Endothelial cell of umbilical vein (primary cell): ENCODE measurements around the gene CYFIP2. TPM values are rescaled to one million over a fixed set of nuclear protein-coding genes. Genes with fewer than 3 reads are reported as not detected.

Source experiments
- BruUV-seq: library from RNA; stranded (reverse); fragments of 400-500 nt; replicated peaks from 2 replicates; lab custom pipeline; 2021; lab: Mats Ljungman, UMichigan
- CTCF ChIA-PET: fragments of 300-600, 350-600 bp; sonication (Branson Sonifier 250); formaldehyde crosslinking; loops from one replicate; lab custom pipeline; 2021; ENCODE audit warnings: antibody characterized with exemption, inconsistent platforms; lab: Charles Lee
- POLR2A ChIA-PET: fragments of 300-600, 350-600 bp; sonication (Branson Sonifier 250); formaldehyde crosslinking; loops from one replicate; lab custom pipeline; 2021; ENCODE audit warnings: antibody characterized with exemption, inconsistent platforms; lab: Charles Lee
- DNase-seq: peaks from one replicate; pipeline ENCODE4 v3.0.0-alpha.2; 2011; ENCODE audit warnings: low read depth, low spot score
- FAIRE-seq: peaks from 2 replicates; lab custom pipeline; 2011; peaks lifted over from hg19 to GRCh38; lab: Jason Lieb, UNC
- H2AFZ ChIP-seq: 2 replicates; pipeline ENCODE4 v1.6.0; 2012; ENCODE audit warnings: low read depth, low read length, control low read depth, inconsistent platforms
- H3K27ac ChIP-seq: 2 replicates; pipeline ENCODE4 v1.5.1; 2011; ENCODE audit warnings: low read depth, mild to moderate bottlenecking, control low read depth, low read length, moderate library complexity; ENCODE audit not compliant: insufficient read depth
- H3K27me3 ChIP-seq, 2 experiments: 2 replicates each; pipeline versions ENCODE4 v1.6.0 to v1.6.1; 2011; ENCODE audit warnings: low read length in 2 of 2, mixed read lengths in 1 of 2; ENCODE audit not compliant: control insufficient read depth in 2 of 2, insufficient read depth in 2 of 2
- H3K36me3 ChIP-seq, 2 experiments: 2 replicates in 1 of 2; 3 replicates in 1 of 2; pipeline ENCODE4 v1.5.1; 2011; ENCODE audit warnings: low read length in 2 of 2, mild to moderate bottlenecking in 1 of 2, moderate library complexity in 1 of 2; ENCODE audit not compliant: control insufficient read depth in 2 of 2, insufficient read depth in 2 of 2; ENCODE audit errors: extremely low read depth in 1 of 2
- H3K4me1 ChIP-seq: 3 replicates; pipeline ENCODE4 v1.5.1; 2011; ENCODE audit warnings: mild to moderate bottlenecking, low read length; ENCODE audit not compliant: control insufficient read depth, insufficient read depth; ENCODE audit errors: extremely low read depth
- H3K4me2 ChIP-seq: 2 replicates; pipeline ENCODE4 v1.6.1; 2011; ENCODE audit warnings: low read length, control low read depth, mixed read lengths; ENCODE audit not compliant: insufficient read depth
- H3K4me3 ChIP-seq, 3 experiments: fragments of 200-600 bp in 1 of 3; sonication (generic), shearing (Covaris generic) in 1 of 3; replicated peaks in 1 of 3; 2 replicates each; pipeline ENCODE4 v1.5.1; 2011 to 2016; ENCODE audit warnings: control low read depth in 3 of 3, low read length in 3 of 3, mild to moderate bottlenecking in 2 of 3, inconsistent platforms in 1 of 3, low read depth in 1 of 3, moderate library complexity in 1 of 3; ENCODE audit not compliant: insufficient read depth in 1 of 3
- H3K79me2 ChIP-seq: 2 replicates; pipeline ENCODE4 v1.6.0; 2012; ENCODE audit warnings: low read length, inconsistent platforms; ENCODE audit not compliant: control insufficient read depth, insufficient read depth
- H3K9ac ChIP-seq: replicated peaks from 2 replicates; pipeline ENCODE3; 2011; ENCODE audit warnings: low read length, control low read depth; ENCODE audit not compliant: insufficient read depth; ENCODE audit errors: extremely low read depth
- H3K9me1 ChIP-seq: replicated peaks from 3 replicates; pipeline ENCODE4 v1.6.0; 2011; ENCODE audit warnings: mild to moderate bottlenecking, low read length; ENCODE audit not compliant: control insufficient read depth, insufficient read depth; ENCODE audit errors: extremely low read depth
- H3K9me3 ChIP-seq: replicated peaks from 2 replicates; pipeline ENCODE4 v1.5.1; 2012; ENCODE audit warnings: low read length, inconsistent platforms; ENCODE audit not compliant: control insufficient read depth, insufficient read depth
- H4K20me1 ChIP-seq: replicated peaks from 2 replicates; pipeline ENCODE3; 2011; ENCODE audit warnings: mild to moderate bottlenecking, low read length; ENCODE audit not compliant: control insufficient read depth, insufficient read depth; ENCODE audit errors: extremely low read depth
- EZH2 ChIP-seq: IDR thresholded peaks from 2 replicates; pipeline ENCODE4 v1.6.1; 2012; ENCODE audit warnings: borderline replicate concordance, low read depth, mild to moderate bottlenecking, moderate library complexity, low read length, inconsistent platforms; ENCODE audit not compliant: severe bottlenecking
- FOS ChIP-seq: IDR thresholded peaks from 2 replicates; pipeline ENCODE4 v1.6.1; 2011; ENCODE audit warnings: mild to moderate bottlenecking, low read length, moderate library complexity, borderline replicate concordance; ENCODE audit not compliant: insufficient read depth
- GATA2 ChIP-seq: IDR thresholded peaks from 2 replicates; pipeline ENCODE4 v1.7.0; 2011; ENCODE audit warnings: low read depth, mild to moderate bottlenecking, moderate library complexity, mixed read lengths, low read length; ENCODE audit not compliant: insufficient read length, insufficient read depth
- JUN ChIP-seq: IDR thresholded peaks from 2 replicates; pipeline ENCODE4 v1.6.1; 2011; ENCODE audit warnings: borderline replicate concordance, low read depth; ENCODE audit not compliant: insufficient read length, insufficient read depth
- MYC ChIP-seq: IDR thresholded peaks from one replicate; pipeline ENCODE4 v1.6.1; 2011; ENCODE audit warnings: mild to moderate bottlenecking, low read depth, low read length
- POLR2A ChIP-seq: IDR thresholded peaks from 2 replicates; pipeline ENCODE4 v1.6.1; 2012; ENCODE audit warnings: low read depth, mild to moderate bottlenecking, control low read depth, low read length
- POLR2AphosphoS5 ChIP-seq: IDR thresholded peaks from 2 replicates; pipeline ENCODE4 v1.6.1; 2012; ENCODE audit warnings: low read depth, mild to moderate bottlenecking, control low read depth, low read length, moderate library complexity; ENCODE audit not compliant: insufficient read depth
- dilution Hi-C: fragments of 300-500 bp; cut with MboI; formaldehyde crosslinking; loops from one replicate; pipeline ENCODE4 v1.15.0; 2019; ENCODE audit warnings: low sequenced_read_pairs; ENCODE audit not compliant: extremely low pct_ligation_motif_present
- intact Hi-C: fragments of 100-400 bp; cut with micrococcal nuclease; formaldehyde crosslinking; loops from one replicate; pipeline ENCODE4 v1.10.0; 2022
- polyA plus RNA-seq, 4 experiments: library from polyadenylated mRNA; depleted of rRNA in 3 of 4; stranded (reverse) in 3 of 4; unstranded in 1 of 4; fragments of >200 nt; gene quantifications; 2 replicates each; pipeline versions ENCODE4 v1.2.1 to v1.2.3, GENCODE V29; 2011 to 2012; ENCODE audit warnings: missing spikeins in 1 of 4
- total RNA-seq: library from RNA; stranded (reverse); gene quantifications from 2 replicates; pipeline ENCODE4 v1.2.3, GENCODE V29; 2021
- TF ChIP-seq, protein P1 (sequence below), 2 donors: IDR thresholded peaks; 1 replicate in 1 of 2; 2 replicates in 1 of 2; pipeline ENCODE4 v1.5.1; 2011; ENCODE audit warnings: low read length in 2 of 2, mild to moderate bottlenecking in 2 of 2, moderate library complexity in 2 of 2, control low read depth in 1 of 2, inconsistent platforms in 1 of 2, low read depth in 1 of 2; ENCODE audit not compliant: insufficient read depth in 1 of 2; ENCODE audit errors: extremely low read depth in 1 of 2
- TF ChIP-seq, protein P2 (sequence below): IDR thresholded peaks from 2 replicates; pipeline ENCODE4 v1.6.1; 2011; ENCODE audit not compliant: insufficient read depth, insufficient read length

The CYFIP2 gene
- total and polyA plus RNA-seq, 2 donors (not counting 3 experiments of a cell fraction or from before 2014, with no cell fraction given) = 9.2 to 22.4 TPM

DNA sequence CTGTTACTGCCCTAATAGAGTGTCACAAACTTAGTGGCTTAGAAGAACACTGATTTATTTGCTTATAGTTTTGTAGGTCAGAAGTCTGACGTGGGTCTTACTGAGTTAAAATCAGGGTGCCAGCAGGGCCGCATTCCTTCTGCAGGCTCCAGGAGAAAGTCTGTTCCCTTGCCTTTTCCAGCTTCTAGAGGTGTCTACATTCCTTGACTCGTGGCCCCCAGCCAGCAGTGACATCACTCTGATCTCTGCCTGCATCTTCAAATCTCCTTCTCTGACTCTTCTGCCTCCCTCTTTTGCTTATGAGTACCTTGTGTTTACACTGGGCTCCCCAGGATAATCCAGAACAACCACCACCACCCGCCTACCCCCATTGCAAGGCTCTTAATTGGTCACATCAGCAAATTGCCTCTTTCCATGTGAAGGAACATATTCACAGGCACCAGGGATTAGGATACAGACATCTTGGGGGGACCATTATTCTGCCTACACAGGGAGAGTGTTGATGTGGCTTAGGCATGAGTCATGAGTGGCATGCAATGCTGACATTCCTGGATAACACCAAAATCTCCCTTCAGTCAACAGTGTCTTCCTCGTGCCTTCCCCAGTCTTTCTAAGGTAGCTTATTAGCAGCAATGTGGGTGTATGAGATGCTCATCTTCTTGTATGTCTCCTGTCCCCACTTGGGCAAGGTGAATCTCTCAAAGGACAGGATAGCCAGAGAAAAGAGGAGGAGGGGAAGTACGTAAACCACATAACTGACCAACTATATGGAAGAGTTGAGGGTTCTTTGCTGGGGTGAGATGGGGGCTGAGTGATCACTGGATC, 24.4 kb downstream of the CYFIP2 start:
- no peak overlapping the region for H3K9ac ChIP-seq

More for the DNA sequence above, 24.4 kb downstream of the CYFIP2 start:
- no peak for DNase-seq
- intact Hi-C loops (no loop called here), dilution Hi-C loops (no loop called here)
- H3K27me3 ChIP-seq = no peaks in the 10 kb centered on the region
- H3K4me2 ChIP-seq = no peak overlapping the region
- H3K4me3 ChIP-seq = no peak overlapping the region
- H3K4me1 ChIP-seq = no peaks in the 10 kb centered on the region
- H3K9me3 ChIP-seq = no peaks in the 10 kb centered on the region
- FAIRE-seq = no peak
- H4K20me1 ChIP-seq = no peaks in the 10 kb centered on the region
- no peak overlapping the region for H3K27ac ChIP-seq
- no peak overlapping the region for H2AFZ ChIP-seq
- no TSS peak for BruUV-seq
- CTCF ChIA-PET = no interaction called here
- H3K9me1 ChIP-seq = no peaks in the 10 kb centered on the region
- no peaks in the 10 kb centered on the region for H3K36me3 ChIP-seq
- no peaks in the 10 kb centered on the region for H3K79me2 ChIP-seq
- POLR2A ChIA-PET = no interaction called here
- no peak for TF ChIP-seq POLR2AphosphoS5
- TF ChIP-seq FOS = no peak
- no peak for TF ChIP-seq EZH2
- TF ChIP-seq POLR2A = no peak
- TF ChIP-seq GATA2 = no peak
- TF ChIP-seq, protein P1, sequence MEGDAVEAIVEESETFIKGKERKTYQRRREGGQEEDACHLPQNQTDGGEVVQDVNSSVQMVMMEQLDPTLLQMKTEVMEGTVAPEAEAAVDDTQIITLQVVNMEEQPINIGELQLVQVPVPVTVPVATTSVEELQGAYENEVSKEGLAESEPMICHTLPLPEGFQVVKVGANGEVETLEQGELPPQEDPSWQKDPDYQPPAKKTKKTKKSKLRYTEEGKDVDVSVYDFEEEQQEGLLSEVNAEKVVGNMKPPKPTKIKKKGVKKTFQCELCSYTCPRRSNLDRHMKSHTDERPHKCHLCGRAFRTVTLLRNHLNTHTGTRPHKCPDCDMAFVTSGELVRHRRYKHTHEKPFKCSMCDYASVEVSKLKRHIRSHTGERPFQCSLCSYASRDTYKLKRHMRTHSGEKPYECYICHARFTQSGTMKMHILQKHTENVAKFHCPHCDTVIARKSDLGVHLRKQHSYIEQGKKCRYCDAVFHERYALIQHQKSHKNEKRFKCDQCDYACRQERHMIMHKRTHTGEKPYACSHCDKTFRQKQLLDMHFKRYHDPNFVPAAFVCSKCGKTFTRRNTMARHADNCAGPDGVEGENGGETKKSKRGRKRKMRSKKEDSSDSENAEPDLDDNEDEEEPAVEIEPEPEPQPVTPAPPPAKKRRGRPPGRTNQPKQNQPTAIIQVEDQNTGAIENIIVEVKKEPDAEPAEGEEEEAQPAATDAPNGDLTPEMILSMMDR (IDR thresholded peaks at IDR 0.05; ENCODE audit: extremely low read depth in 1 of 2, insufficient read depth in 1 of 2, low read depth in 1 of 2, low read length in 2 of 2) = no peak
- TF ChIP-seq, protein P2, sequence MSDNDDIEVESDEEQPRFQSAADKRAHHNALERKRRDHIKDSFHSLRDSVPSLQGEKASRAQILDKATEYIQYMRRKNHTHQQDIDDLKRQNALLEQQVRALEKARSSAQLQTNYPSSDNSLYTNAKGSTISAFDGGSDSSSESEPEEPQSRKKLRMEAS = no peak
- TF ChIP-seq JUN = no peak
- no peak for TF ChIP-seq MYC
